ENCODE measurements around the gene NCDN.

DNA sequence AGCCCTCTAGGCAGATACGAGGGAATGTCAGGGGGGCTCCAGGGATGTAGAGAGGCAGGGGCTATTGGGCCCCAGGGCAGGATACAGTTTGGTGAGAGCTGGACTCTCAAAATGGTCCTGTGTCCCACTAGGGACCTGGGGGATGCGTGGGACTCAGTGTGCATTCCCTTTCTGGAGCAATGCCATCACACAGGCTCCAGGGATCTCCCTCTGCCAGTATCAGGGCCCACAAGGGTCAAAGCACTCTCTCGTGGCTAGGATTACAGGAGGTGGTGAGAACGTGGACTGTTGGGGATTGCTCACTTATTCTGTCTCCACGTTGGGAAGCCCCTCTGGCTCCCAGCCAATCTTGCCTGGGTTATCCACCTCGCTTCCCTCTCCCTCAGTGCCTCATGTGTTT lies 26.2 kb upstream of the NCDN start:
- TF ChIP-seq, protein P1, sequence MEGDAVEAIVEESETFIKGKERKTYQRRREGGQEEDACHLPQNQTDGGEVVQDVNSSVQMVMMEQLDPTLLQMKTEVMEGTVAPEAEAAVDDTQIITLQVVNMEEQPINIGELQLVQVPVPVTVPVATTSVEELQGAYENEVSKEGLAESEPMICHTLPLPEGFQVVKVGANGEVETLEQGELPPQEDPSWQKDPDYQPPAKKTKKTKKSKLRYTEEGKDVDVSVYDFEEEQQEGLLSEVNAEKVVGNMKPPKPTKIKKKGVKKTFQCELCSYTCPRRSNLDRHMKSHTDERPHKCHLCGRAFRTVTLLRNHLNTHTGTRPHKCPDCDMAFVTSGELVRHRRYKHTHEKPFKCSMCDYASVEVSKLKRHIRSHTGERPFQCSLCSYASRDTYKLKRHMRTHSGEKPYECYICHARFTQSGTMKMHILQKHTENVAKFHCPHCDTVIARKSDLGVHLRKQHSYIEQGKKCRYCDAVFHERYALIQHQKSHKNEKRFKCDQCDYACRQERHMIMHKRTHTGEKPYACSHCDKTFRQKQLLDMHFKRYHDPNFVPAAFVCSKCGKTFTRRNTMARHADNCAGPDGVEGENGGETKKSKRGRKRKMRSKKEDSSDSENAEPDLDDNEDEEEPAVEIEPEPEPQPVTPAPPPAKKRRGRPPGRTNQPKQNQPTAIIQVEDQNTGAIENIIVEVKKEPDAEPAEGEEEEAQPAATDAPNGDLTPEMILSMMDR (IDR thresholded peaks at IDR 0.05; ENCODE audit: borderline replicate concordance, extremely low read depth, low read length, poor library complexity, severe bottlenecking) = no peak
- TF ChIP-seq EZH2 (IDR thresholded peaks at IDR 0.05; ENCODE audit: borderline replicate concordance, low read depth, low read length, severe bottlenecking) = no peak
